Nephron (organoid): ENCODE data around the gene HSDL2.
A peak's percentile ranks its signal among the peaks of the same experiment; 100 is the strongest.

Source experiments
- H3K27ac Mint-ChIP-seq, 3 experiments: 2 replicates each; pipeline ENCODE4 v1.8.0; 2020; ENCODE audit warnings: mixed read lengths in 3 of 3, mild to moderate bottlenecking in 2 of 3, moderate library complexity in 1 of 3
- H3K27me3 Mint-ChIP-seq: 2 replicates; pipeline ENCODE4 v1.8.0; 2021; ENCODE audit warnings: low read depth, mild to moderate bottlenecking, moderate library complexity, mixed read lengths
- H3K36me3 Mint-ChIP-seq: 2 replicates; pipeline ENCODE4 v1.8.0; 2020; ENCODE audit warnings: low read depth, mixed read lengths
- H3K4me1 Mint-ChIP-seq: 2 replicates; pipeline ENCODE4 v1.8.0; 2020; ENCODE audit warnings: mixed read lengths
- H3K4me3 Mint-ChIP-seq, 3 experiments: 2 replicates each; pipeline ENCODE4 v1.8.0; 2020; ENCODE audit warnings: mild to moderate bottlenecking in 3 of 3, mixed read lengths in 3 of 3, moderate library complexity in 2 of 3
- H3K9me3 Mint-ChIP-seq: 2 replicates; pipeline ENCODE4 v1.8.0; 2020; ENCODE audit warnings: mixed read lengths
- TF ChIP-seq, protein P1 (sequence below), 3 experiments: fragments of 200-600 bp; sonication (generic); IDR thresholded peaks; one replicate each; pipeline ENCODE4 v1.5.0; 2021; ENCODE audit warnings: antibody characterized with exemption in 3 of 3; ENCODE audit not compliant: unreplicated experiment in 3 of 3

Gene HSDL2

DNA sequence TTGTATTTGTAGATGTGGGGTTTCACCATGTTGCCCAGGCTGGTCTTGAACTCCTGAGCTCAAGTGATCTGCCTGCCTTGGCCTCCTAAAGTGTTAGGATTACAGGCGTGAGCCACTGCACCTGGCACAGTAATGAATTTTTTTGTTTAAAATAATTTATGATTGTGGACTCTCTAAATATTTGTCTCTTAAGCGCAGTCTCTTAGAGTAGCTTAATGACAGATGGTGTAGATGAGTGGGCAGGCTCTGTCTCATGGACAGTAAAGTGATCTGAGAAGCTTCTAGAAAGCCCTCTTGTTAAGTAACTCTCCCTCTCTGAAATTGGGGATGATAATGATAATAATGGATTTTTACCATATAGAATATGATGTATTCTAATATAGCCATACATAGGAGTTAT lies 59.3 kb downstream of the HSDL2 start:
- Mint-ChIP-seq H3K4me3 (no peak overlapping the region), H3K9me3 (no peaks in the 10 kb centered on the region), H3K27ac (no peak overlapping the region), H3K36me3 (peaks cover 36% of the 10 kb centered on the region), H3K27me3 (no peaks in the 10 kb centered on the region), H3K4me1 (no peaks in the 10 kb centered on the region)
- TF ChIP-seq, protein P1, sequence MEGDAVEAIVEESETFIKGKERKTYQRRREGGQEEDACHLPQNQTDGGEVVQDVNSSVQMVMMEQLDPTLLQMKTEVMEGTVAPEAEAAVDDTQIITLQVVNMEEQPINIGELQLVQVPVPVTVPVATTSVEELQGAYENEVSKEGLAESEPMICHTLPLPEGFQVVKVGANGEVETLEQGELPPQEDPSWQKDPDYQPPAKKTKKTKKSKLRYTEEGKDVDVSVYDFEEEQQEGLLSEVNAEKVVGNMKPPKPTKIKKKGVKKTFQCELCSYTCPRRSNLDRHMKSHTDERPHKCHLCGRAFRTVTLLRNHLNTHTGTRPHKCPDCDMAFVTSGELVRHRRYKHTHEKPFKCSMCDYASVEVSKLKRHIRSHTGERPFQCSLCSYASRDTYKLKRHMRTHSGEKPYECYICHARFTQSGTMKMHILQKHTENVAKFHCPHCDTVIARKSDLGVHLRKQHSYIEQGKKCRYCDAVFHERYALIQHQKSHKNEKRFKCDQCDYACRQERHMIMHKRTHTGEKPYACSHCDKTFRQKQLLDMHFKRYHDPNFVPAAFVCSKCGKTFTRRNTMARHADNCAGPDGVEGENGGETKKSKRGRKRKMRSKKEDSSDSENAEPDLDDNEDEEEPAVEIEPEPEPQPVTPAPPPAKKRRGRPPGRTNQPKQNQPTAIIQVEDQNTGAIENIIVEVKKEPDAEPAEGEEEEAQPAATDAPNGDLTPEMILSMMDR (IDR thresholded peaks at IDR 0.05; ENCODE audit: unreplicated experiment in 3 of 3), result no peak

DNA sequence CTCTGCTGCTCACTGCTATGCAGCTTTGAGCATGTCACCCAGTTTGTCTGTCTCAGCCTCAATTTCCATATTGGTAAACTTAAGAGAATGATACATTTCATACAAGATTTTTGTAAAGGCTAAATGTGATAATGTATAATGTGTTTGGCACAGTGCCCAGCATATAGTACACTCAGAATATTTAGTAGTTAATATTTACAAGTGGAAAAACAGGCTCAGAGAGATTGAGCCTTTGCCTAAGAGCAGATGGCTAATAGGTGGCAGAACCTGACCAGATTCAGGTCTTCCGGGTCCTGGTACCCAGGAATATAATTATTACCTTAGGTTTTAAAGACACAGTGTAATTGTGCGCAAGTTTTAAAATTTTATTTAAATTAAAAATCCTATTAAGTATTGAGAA lies 59.9 kb downstream of the HSDL2 start:
- Mint-ChIP-seq H3K27ac (no peak overlapping the region), H3K4me3 (no peak overlapping the region)
- TF ChIP-seq, protein P1 (IDR thresholded peaks at IDR 0.05; ENCODE audit: unreplicated experiment in 3 of 3), result no peak

DNA sequence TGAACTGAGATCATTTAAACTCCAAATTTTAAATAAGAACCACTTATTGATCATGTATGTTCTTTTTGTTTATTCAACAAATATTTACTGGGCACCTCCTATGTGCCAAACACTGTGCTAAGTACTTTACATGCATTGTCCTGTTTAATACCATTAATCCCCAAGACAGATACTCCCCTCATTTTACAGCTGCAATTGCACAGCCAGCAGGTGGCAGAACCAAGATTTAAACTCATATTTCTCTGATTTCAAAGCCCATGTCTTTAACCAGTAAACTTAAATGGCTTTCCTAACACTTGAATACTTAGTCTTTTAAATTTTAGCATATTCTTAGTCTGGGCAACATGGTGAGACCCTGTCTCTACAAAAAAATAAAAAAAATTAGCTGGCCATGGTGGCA lies 63.3 kb downstream of the HSDL2 start:
- peaks cover 41% of the 10 kb centered on the region for H3K36me3 Mint-ChIP-seq
- peaks cover 14% of the 10 kb centered on the region for H3K4me1 Mint-ChIP-seq
- TF ChIP-seq, protein P1 (IDR thresholded peaks at IDR 0.05; ENCODE audit: unreplicated experiment in 3 of 3), result peak; percentile 19 to 37 (median 21)
- no peaks in the 10 kb centered on the region for H3K9me3 Mint-ChIP-seq
- H3K27ac Mint-ChIP-seq, result no peak overlapping the region
- no peak overlapping the region for H3K4me3 Mint-ChIP-seq
- no peaks in the 10 kb centered on the region for H3K27me3 Mint-ChIP-seq

More for the DNA sequence above, 59.9 kb downstream of the HSDL2 start:
- no peaks in the 10 kb centered on the region for H3K4me1 Mint-ChIP-seq
- no peaks in the 10 kb centered on the region for H3K9me3 Mint-ChIP-seq
- H3K36me3 Mint-ChIP-seq, result peaks cover 33% of the 10 kb centered on the region
- no peaks in the 10 kb centered on the region for H3K27me3 Mint-ChIP-seq

DNA sequence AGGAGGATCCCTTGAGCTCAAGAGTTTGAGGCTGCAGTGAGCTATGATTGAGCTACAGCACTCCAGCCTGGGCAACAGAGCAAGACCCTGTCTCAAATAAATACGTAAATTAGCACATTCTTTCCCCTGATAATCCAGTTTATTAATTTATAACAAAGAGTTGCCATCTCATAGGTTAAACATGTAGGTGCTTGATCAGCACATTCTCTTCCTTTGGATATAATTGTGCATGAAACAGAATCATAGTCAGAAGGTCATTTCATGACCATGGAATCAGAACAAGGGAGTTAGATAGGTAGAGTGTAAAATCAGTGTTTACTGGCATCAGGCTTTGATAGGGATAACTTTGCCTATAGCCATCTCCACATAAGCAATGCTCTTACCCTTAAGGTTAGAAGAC lies 63.7 kb downstream of the HSDL2 start:
- H3K4me3 Mint-ChIP-seq, result no peak overlapping the region
- H3K36me3 Mint-ChIP-seq, result peaks cover 38% of the 10 kb centered on the region
- no peak overlapping the region for H3K27ac Mint-ChIP-seq
- peaks cover 14% of the 10 kb centered on the region for H3K4me1 Mint-ChIP-seq
- no peaks in the 10 kb centered on the region for H3K9me3 Mint-ChIP-seq
- TF ChIP-seq, protein P1 (IDR thresholded peaks at IDR 0.05; ENCODE audit: unreplicated experiment in 3 of 3), result no peak
- no peaks in the 10 kb centered on the region for H3K27me3 Mint-ChIP-seq

DNA sequence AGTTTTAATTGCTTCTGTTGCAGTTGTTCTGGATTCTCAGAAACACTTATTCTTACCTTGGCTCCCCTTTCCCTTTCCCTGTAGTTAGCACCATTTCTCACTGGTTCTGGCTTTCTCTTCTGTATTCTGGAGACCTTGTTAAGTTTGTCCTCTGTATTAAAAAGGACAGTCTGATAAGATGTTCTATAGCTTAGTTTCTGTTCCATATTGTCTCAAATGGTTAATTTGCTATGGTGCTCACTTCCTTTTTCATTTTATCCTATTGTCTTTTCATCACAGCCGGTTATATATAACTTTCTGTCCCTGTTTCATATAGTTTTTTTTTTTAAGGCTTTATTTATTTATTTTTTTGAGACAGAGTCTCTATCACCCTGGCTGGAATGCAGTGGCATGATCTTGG lies 65.3 kb downstream of the HSDL2 start:
- H3K4me1 Mint-ChIP-seq, result peaks cover 14% of the 10 kb centered on the region
- no peaks in the 10 kb centered on the region for H3K9me3 Mint-ChIP-seq
- no peak overlapping the region for H3K4me3 Mint-ChIP-seq
- TF ChIP-seq, protein P1 (IDR thresholded peaks at IDR 0.05; ENCODE audit: unreplicated experiment in 3 of 3), result no peak
- H3K36me3 Mint-ChIP-seq, result peaks cover 39% of the 10 kb centered on the region
- no peak overlapping the region for H3K27ac Mint-ChIP-seq
- H3K27me3 Mint-ChIP-seq, result no peaks in the 10 kb centered on the region

DNA sequence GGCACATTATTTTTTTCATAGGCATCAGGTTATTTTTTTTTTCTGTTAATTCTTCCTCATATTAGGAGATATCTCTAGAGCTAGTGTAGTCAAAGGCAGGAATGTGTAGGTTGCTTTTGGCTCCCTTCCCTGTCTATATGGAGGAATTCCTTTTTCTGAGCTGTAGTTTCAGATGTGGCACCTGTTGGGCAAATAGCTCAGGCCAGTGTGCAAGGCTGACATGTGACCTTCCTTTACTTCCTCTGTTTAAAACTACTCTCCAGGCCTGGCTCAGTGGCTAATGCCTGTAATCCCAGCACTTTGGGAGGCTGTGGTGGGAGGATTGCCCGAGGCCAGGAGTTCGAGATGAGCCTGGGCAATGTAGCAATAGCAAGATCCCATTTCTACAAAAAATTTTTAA lies 66.2 kb downstream of the HSDL2 start:
- H3K27me3 Mint-ChIP-seq, result no peaks in the 10 kb centered on the region
- TF ChIP-seq, protein P1 (IDR thresholded peaks at IDR 0.05; ENCODE audit: unreplicated experiment in 3 of 3), result no peak
- no peak overlapping the region for H3K27ac Mint-ChIP-seq
- H3K36me3 Mint-ChIP-seq, result peaks cover 35% of the 10 kb centered on the region
- no peaks in the 10 kb centered on the region for H3K9me3 Mint-ChIP-seq
- no peak overlapping the region for H3K4me3 Mint-ChIP-seq
- H3K4me1 Mint-ChIP-seq, result peaks cover 14% of the 10 kb centered on the region
